NB4 (cell line): Measurements from ENCODE around the gene SIRT7.

ENCODE experiments used
- DNase-seq: peaks from one replicate; pipeline ENCODE4 v3.0.0; 2010; ENCODE audit warnings: low read depth
- H3K4me3 ChIP-seq: one replicate; pipeline ENCODE4 v1.5.1; 2011; ENCODE audit warnings: mild to moderate bottlenecking, low read depth, low read length, moderate library complexity
- MYC ChIP-seq: IDR thresholded peaks from 2 replicates; pipeline ENCODE4 v1.6.1; 2011; ENCODE audit warnings: low read depth, low read length
- POLR2A ChIP-seq: IDR thresholded peaks from 2 replicates; pipeline ENCODE4 v1.6.1; 2011; ENCODE audit warnings: mild to moderate bottlenecking; ENCODE audit not compliant: insufficient read length; ENCODE audit errors: extremely low read depth
- TF ChIP-seq, protein P1 (sequence below): IDR thresholded peaks from one replicate; pipeline ENCODE4 v1.5.1; 2012; ENCODE audit warnings: low read depth, low read length
- TF ChIP-seq, protein P2 (sequence below): IDR thresholded peaks from 2 replicates; pipeline ENCODE4 v1.6.1; 2011; ENCODE audit warnings: low read depth, low read length

Gene SIRT7

DNA sequence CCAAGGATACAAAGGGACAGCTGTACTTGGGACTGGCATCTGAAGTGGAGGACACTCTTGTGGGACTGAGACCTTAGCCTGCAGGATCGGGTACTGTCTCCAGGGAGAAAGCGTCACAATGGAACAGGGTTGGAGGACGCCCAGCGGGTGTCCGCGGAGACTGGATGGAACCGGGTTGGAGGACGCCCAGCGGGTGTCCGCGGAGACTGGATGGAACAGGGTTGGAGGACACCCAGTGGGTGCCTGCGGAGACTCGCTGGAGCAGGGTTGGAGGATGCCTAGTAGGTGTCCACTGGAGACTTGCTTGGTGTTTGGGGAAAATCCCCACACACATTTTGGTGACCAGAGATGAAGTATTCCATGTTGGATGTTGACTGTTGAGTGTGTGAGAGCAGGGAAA is 29.2 kb upstream of the SIRT7 start, which contains the start of gene MYADML2:
Gene MYADML2, minus strand, starts transcription at position 45 of the 400 bp plus-strand sequence. CDS start 5,492 bp downstream, outside the sequence.
- no peak within 1 kb of the TSS for H3K4me3 ChIP-seq
- no peak for DNase-seq
- TF ChIP-seq MYC (no peak), POLR2A (no peak)
- TF ChIP-seq, protein P1, sequence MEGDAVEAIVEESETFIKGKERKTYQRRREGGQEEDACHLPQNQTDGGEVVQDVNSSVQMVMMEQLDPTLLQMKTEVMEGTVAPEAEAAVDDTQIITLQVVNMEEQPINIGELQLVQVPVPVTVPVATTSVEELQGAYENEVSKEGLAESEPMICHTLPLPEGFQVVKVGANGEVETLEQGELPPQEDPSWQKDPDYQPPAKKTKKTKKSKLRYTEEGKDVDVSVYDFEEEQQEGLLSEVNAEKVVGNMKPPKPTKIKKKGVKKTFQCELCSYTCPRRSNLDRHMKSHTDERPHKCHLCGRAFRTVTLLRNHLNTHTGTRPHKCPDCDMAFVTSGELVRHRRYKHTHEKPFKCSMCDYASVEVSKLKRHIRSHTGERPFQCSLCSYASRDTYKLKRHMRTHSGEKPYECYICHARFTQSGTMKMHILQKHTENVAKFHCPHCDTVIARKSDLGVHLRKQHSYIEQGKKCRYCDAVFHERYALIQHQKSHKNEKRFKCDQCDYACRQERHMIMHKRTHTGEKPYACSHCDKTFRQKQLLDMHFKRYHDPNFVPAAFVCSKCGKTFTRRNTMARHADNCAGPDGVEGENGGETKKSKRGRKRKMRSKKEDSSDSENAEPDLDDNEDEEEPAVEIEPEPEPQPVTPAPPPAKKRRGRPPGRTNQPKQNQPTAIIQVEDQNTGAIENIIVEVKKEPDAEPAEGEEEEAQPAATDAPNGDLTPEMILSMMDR = no peak
- TF ChIP-seq, protein P2, sequence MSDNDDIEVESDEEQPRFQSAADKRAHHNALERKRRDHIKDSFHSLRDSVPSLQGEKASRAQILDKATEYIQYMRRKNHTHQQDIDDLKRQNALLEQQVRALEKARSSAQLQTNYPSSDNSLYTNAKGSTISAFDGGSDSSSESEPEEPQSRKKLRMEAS = no peak

DNA sequence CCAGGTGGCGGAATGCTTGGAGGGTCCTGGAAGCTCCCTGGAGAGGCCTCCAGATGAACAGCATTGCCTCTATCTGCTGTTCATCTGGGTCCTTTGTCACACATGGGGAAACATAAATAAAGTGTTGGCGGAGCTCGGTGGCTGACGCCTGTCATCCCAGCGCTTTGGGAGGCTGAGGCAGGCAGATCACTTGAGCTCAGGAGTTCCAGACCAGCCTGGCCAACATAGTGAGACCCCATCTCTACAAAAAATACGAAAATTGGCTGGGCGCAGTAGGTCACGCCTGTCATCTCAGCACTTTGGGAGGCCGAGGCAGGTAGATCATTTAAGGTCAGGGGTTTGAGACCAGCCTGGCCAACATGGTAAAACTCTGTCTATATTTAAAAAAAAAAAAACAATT is 26.9 kb upstream of the SIRT7 start:
- DNase-seq = no peak
- TF ChIP-seq POLR2A (no peak), MYC (no peak)
- TF ChIP-seq, protein P2 = no peak
- TF ChIP-seq, protein P1 = no peak
- H3K4me3 ChIP-seq = no peak overlapping the region

DNA sequence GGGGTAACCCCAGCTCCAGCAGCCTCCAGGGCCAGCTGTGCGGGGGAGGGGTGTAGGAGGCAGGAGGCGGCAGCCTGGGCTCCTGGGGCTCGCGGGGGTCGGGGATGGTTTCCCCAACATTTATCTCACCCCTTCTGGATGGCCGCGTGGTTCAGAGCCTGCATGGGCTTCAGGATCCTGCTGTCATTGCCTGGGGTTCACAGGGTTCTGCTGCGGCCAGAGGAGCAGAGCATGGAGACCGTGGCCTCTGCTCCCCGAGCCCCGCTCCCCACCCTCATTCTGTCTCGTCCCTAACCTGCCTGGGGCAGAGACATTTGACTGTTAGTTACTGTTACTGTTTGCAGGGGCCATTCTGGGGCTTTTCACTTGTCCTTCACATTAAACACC is 24.2 kb upstream of the SIRT7 start:
- TF ChIP-seq, protein P1 = no peak
- TF ChIP-seq POLR2A = no peak
- TF ChIP-seq, protein P2 = no peak
- no peak for TF ChIP-seq MYC
- DNase-seq = no peak
- no peak overlapping the region for H3K4me3 ChIP-seq

DNA sequence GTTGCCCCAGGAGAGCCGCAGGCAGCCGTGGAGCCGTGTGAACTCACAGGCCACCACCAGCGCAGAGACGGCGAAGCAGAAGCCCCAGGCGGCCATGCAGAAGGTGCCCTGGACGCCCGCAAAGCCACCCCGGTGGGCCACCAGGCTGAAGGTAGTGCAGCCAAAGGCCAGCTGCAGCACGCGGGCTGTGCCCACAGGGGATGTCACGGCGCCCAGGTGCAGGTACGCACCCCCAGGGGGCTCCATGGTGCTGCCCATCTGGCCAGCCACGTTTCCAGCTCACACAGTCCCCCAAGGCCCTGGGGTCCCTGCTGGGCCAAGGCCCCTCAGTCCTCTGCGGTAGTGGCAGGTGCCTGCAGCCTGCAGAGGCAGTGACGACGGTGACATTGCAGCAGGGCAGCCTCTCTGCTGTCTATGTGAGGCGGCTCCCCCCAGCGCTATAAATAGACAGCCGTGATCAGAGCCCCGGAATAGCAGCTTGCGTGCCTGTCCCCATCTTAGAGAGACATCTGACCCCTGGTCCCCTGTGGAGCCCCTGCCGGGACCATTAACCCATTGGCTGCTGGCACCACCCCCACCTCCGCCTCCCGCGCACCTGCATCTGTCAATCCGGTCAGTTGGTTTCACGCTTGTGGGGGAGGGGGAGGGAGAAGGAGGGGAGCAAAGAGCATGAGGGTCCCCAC is 23.6 kb upstream of the SIRT7 start:
- no peak for DNase-seq
- TF ChIP-seq MYC = no peak
- TF ChIP-seq, protein P2 = no peak
- TF ChIP-seq, protein P1 = no peak
- TF ChIP-seq POLR2A = no peak
- no peak overlapping the region for H3K4me3 ChIP-seq

DNA sequence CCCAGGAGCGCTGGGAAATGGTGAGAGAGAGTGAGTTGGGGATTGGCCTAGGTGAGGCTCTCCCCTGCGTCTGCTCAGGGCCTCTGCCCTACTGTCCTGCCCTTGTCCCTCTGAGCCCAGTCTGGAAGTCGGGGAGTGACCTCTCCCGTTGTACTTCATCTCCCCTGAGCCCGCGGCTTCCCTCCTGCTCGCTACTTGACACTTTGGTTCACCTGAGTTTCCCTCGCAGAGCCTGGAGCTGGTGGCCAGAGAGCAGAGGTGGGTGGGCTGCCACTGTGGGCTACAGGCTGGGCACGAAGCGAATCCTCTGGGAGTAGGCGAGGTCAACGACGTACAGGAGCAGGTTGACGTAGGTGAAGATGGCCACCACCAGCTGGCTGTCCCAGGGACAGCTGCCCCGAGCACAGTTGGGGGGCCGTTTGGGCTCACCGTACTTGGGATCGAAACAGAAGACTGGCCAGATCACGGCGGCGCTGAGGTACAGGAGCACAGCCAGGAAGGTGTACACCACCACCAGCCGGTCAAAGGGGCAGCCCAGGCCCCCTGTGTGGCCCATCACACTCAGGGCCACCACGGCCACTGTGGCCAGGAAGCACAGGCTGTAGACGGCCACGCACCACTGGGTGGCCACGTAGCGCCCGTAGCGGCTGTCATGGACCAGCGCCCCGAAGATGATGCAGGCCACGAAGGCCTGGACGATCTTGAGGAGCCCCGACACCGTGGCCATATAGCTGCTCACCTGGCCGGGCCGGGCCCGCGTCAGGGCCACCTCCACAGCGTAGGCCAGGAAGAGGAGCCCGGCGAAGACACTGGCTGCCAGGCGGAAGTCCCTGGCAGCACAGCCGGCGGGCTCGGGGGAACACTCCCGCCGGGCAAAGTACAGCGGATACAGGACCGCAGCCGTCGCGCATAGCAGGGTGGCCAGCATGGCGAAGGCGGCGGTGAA is 22.8 kb upstream of the SIRT7 start:
- DNase-seq = no peak
- no peak overlapping the region for H3K4me3 ChIP-seq
- no peak for TF ChIP-seq POLR2A
- TF ChIP-seq, protein P2 = no peak
- TF ChIP-seq, protein P1 = no peak
- no peak for TF ChIP-seq MYC
